GM19099 (cell line): ENCODE measurements around the gene CARD14.

Experiments
- POLR2A ChIP-seq: IDR thresholded peaks from 3 replicates; pipeline ENCODE4 v1.6.1; 2011; ENCODE audit warnings: low read depth; ENCODE audit not compliant: insufficient read length; ENCODE audit errors: extremely low read depth

CARD14 gene

GRCh38 chr17:80254396-80255251 is 84.8 kb downstream of the CARD14 start:
- TF ChIP-seq POLR2A, result no peak

- no peak for TF ChIP-seq POLR2A
Observed at GRCh38 chr17:80256034-80256350, 86.2 kb downstream of the CARD14 start.

- TF ChIP-seq POLR2A, result no peak
Observed at GRCh38 chr17:80257716-80258213, 87.9 kb downstream of the CARD14 start.
